GF-D8 (cell line): Measurements from ENCODE around the gene TMEM169.
A peak's percentile ranks its signal among the peaks of the same experiment; 100 is the strongest.

ENCODE experiments used
- DNase-seq: peaks from one replicate; lab custom pipeline; 2025; lab: John Stamatoyannopoulos, UW

TMEM169 gene

GRCh38 chr2:216104691-216105090 is 23.0 kb downstream of the TMEM169 start:
- no peak for DNase-seq

- DNase-seq: no peak
These were observed 25.6 kb downstream of the TMEM169 start for GRCh38 chr2:216107320-216107719.

GRCh38 chr2:216107760-216108159 is 26.0 kb downstream of the TMEM169 start:
- no peak for DNase-seq

GRCh38 chr2:216108310-216108966 is 26.7 kb downstream of the TMEM169 start:
- DNase-seq: no peak

GRCh38 chr2:216108967-216109921 is 27.5 kb downstream of the TMEM169 start, which contains the start of gene XRCC5:
XRCC5 (plus strand) TSS chr2:216109348; CDS start chr2:216109437, 89 bp downstream.
- peak; percentile 93 for DNase-seq

- peak; percentile 16 for DNase-seq
These were observed 28.4 kb downstream of the TMEM169 start for GRCh38 chr2:216109962-216110614.

- no peak for DNase-seq
These were observed 28.9 kb downstream of the TMEM169 start for GRCh38 chr2:216110620-216111019.

GRCh38 chr2:216111122-216111521 is 29.4 kb downstream of the TMEM169 start:
- DNase-seq: no peak

GRCh38 chr2:216112926-216113325 is 31.2 kb downstream of the TMEM169 start:
- DNase-seq: no peak

- no peak for DNase-seq
These were observed 31.9 kb downstream of the TMEM169 start for GRCh38 chr2:216113572-216113971.

GRCh38 chr2:216114382-216114713 is 32.6 kb downstream of the TMEM169 start:
- DNase-seq: no peak

GRCh38 chr2:216114714-216115531 is 33.2 kb downstream of the TMEM169 start:
- peak; percentile 91 for DNase-seq

GRCh38 chr2:216116418-216116817 is 34.7 kb downstream of the TMEM169 start:
- DNase-seq: no peak

GRCh38 chr2:216117561-216118340 is 36.0 kb downstream of the TMEM169 start:
- DNase-seq: no peak

GRCh38 chr2:216118474-216118873 is 36.8 kb downstream of the TMEM169 start:
- no peak for DNase-seq

- DNase-seq: no peak
These were observed 37.4 kb downstream of the TMEM169 start for GRCh38 chr2:216119146-216119545.

GRCh38 chr2:216119986-216120385 is 38.3 kb downstream of the TMEM169 start:
- no peak for DNase-seq

- DNase-seq: no peak
These were observed 39.5 kb downstream of the TMEM169 start for GRCh38 chr2:216121255-216121654.

GRCh38 chr2:216126943-216127342 is 45.2 kb downstream of the TMEM169 start:
- no peak for DNase-seq

- DNase-seq: no peak
These were observed 48.7 kb downstream of the TMEM169 start for GRCh38 chr2:216130346-216130971.
